Lung (tissue), 12 donors: Measurements from ENCODE around the gene MSX1. TPM values are rescaled to one million over a fixed set of nuclear protein-coding genes. Genes with fewer than 3 reads are reported as not detected.
A peak's percentile ranks its signal among the peaks of the same experiment; 100 is the strongest.

Experiments used
- ATAC-seq: fragments of 200-7000 bp; cut with Tn5 transposase; one replicate; pipeline ENCODE4 v1.9.1; 2020; ENCODE audit warnings: moderate number of reproducible peaks; ENCODE audit not compliant: insufficient read depth, low FRiP score
- DNase-seq, 3 donors: peaks; one replicate each; pipeline ENCODE4 v3.0.0-alpha.2; 2013 to 2017
- H3K27ac ChIP-seq, 2 donors: one replicate each; pipeline ENCODE4 v1.5.1; 2013; ENCODE audit warnings: mild to moderate bottlenecking in 2 of 2, moderate library complexity in 2 of 2, control low read depth in 1 of 2, inconsistent platforms in 1 of 2, low read depth in 1 of 2, low read length in 1 of 2
- H3K27me3 ChIP-seq, 3 donors: one replicate each; pipeline ENCODE4 v1.5.1; 2013; ENCODE audit warnings: low read length in 2 of 3; ENCODE audit not compliant: control insufficient read depth in 3 of 3, insufficient read depth in 3 of 3
- H3K36me3 ChIP-seq, 4 donors: one replicate each; pipeline ENCODE4 v1.5.1; 2013; ENCODE audit warnings: low read length in 4 of 4, mild to moderate bottlenecking in 1 of 4, moderate library complexity in 1 of 4; ENCODE audit not compliant: control insufficient read depth in 4 of 4, insufficient read depth in 4 of 4
- H3K4me1 ChIP-seq, 5 donors: one replicate each; pipeline ENCODE4 v1.5.1; 2013; ENCODE audit warnings: low read length in 5 of 5, mild to moderate bottlenecking in 2 of 5, moderate library complexity in 1 of 5; ENCODE audit not compliant: control insufficient read depth in 5 of 5, insufficient read depth in 5 of 5
- H3K4me3 ChIP-seq: one replicate; pipeline ENCODE4 v1.5.1; 2013; ENCODE audit warnings: mild to moderate bottlenecking, control low read depth, moderate library complexity
- H3K9ac ChIP-seq, 2 donors: one replicate each; pipeline ENCODE4 v1.5.1; 2013; ENCODE audit warnings: low read length in 2 of 2, control low read depth in 1 of 2; ENCODE audit not compliant: insufficient read depth in 1 of 2
- H3K9me3 ChIP-seq, 4 donors: one replicate each; pipeline ENCODE4 v1.5.1; 2013; ENCODE audit warnings: low read length in 3 of 4, mild to moderate bottlenecking in 1 of 4, moderate library complexity in 1 of 4; ENCODE audit not compliant: control insufficient read depth in 4 of 4, insufficient read depth in 3 of 4
- WGBS, 2 donors: extraction: QIAGEN DNeasy Blood & Tissue Kit; methylation state at CpG; one replicate each; pipeline ENCODE4 v1.1.7; 2013; 5-methylcytosine and 5-hydroxymethylcytosine counted together
- polyA plus RNA-seq, 2 donors: library from polyadenylated mRNA; stranded (reverse); fragments of 200-250 nt; gene quantifications; one replicate each; pipeline ENCODE4 v1.2.1, GENCODE V29; 2013
- total RNA-seq, 2 donors: library from RNA; depleted of rRNA in 1 of 2; stranded (reverse); fragments of >200 nt in 1 of 2; gene quantifications; one replicate each; pipeline ENCODE4 v1.2.1, GENCODE V29; 2014 to 2021
- TF ChIP-seq, protein P1 (sequence below): IDR thresholded peaks from 2 replicates; pipeline ENCODE4 v1.5.1; 2012; ENCODE audit warnings: mild to moderate bottlenecking; ENCODE audit errors: control extremely low read depth, extremely low read depth
- donor health status: control.
- donor health status: control.
- donor health status: Bipolar disorder and iron deficiency.
- donor health status: healthy.
- donor health status: DM: yes; HTN: yes; CAD: no.

Gene MSX1
- total and polyA plus RNA-seq, 4 donors = 0.82 to 4.0 (median 2.8) TPM

DNA sequence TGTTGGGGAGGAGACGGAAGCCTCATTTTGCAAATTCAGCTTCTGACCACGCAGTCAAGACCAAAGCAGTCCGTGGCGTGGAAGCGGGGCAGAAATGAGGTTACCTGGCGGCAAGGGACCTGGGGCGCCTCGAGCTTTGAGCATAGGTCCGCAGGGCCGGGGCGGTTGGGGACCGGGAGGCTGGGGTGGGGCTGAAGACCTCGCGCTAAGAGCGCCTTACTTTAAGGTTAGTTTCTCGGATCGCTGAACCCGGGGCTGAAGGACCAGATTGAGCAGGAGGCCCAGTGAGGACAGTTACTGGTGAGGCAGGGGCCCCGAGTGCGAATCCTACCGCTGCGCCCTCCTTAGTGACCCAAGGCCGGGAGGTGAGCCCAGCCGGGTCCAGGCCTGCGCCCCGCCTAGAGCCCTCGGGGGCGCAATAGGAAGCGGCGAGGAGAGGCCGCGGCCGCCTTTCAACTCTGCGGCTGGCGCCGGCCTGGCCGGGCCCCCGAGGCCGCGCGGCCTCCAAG is 7.5 kb downstream of the MSX1 start:
- H3K9ac ChIP-seq = no peak overlapping the region
- H3K4me3 ChIP-seq = no peak overlapping the region
- peaks cover 0 to 21% (median 15%) of the 10 kb centered on the region in 5 donors for H3K4me1 ChIP-seq
- H3K27me3 ChIP-seq = peaks cover 21 to 98% (median 90%) of the 10 kb centered on the region in 3 donors
- peaks cover 0 to 12% (median 0%) of the 10 kb centered on the region in 4 donors for H3K9me3 ChIP-seq
- TF ChIP-seq, protein P1, sequence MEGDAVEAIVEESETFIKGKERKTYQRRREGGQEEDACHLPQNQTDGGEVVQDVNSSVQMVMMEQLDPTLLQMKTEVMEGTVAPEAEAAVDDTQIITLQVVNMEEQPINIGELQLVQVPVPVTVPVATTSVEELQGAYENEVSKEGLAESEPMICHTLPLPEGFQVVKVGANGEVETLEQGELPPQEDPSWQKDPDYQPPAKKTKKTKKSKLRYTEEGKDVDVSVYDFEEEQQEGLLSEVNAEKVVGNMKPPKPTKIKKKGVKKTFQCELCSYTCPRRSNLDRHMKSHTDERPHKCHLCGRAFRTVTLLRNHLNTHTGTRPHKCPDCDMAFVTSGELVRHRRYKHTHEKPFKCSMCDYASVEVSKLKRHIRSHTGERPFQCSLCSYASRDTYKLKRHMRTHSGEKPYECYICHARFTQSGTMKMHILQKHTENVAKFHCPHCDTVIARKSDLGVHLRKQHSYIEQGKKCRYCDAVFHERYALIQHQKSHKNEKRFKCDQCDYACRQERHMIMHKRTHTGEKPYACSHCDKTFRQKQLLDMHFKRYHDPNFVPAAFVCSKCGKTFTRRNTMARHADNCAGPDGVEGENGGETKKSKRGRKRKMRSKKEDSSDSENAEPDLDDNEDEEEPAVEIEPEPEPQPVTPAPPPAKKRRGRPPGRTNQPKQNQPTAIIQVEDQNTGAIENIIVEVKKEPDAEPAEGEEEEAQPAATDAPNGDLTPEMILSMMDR = no peak
- H3K36me3 ChIP-seq = peaks cover 0 to 4% (median 0%) of the 10 kb centered on the region in 4 donors
- DNase-seq = peak in 1 of 3 donors; percentile 28
- 1 to 5% methylated on average over 27 to 41 of the region's 41 CpGs for WGBS, 2 donors
- ATAC-seq = no peak
- no peak overlapping the region for H3K27ac ChIP-seq

DNA sequence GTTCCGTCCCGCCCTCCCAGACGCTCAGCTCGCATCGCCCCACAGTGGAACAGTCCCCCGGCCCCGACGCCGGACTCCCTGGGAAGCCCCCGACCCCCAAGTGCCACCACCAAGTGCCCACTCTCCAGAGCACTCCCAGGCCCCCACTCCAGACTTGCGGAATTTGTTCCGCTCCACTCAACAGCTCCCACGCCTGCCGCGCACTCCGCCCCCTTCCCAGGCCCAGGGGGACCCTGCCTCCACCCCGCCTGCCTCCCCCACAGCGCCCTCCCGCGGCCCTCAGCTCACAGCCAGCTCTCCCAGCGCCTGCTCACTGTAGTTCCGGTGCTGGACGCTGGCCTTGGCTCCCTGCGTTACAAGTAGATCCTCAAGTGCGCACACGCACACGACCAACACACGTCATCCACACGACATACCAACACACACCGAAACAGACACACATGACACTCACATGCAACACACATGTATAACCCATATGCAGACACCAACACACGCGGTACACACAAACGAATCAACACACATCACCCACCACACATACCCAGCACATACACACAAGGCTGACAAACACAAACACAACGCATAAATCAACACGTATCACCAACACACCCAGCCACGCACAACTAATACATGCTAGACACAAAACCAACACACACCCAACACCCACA is 8.0 kb downstream of the MSX1 start:
- peak; percentile 75 to 84 (median 76) for DNase-seq
- Histone ChIP-seq H3K27me3 (peaks cover 22 to 98% (median 90%) of the 10 kb centered on the region in 3 donors), H3K4me1 (peaks cover 0 to 24% (median 15%) of the 10 kb centered on the region in 5 donors), H3K27ac (no peak overlapping the region), H3K4me3 (no peak overlapping the region), H3K9me3 (peaks cover 0 to 12% (median 0%) of the 10 kb centered on the region in 4 donors), H3K36me3 (peaks cover 0 to 4% (median 0%) of the 10 kb centered on the region in 4 donors), H3K9ac (no peak overlapping the region)
- ATAC-seq = no peak
- 6 to 10% methylated on average over 27 to 36 of the region's 36 CpGs for WGBS, 2 donors
- TF ChIP-seq, protein P1 = no peak

DNA sequence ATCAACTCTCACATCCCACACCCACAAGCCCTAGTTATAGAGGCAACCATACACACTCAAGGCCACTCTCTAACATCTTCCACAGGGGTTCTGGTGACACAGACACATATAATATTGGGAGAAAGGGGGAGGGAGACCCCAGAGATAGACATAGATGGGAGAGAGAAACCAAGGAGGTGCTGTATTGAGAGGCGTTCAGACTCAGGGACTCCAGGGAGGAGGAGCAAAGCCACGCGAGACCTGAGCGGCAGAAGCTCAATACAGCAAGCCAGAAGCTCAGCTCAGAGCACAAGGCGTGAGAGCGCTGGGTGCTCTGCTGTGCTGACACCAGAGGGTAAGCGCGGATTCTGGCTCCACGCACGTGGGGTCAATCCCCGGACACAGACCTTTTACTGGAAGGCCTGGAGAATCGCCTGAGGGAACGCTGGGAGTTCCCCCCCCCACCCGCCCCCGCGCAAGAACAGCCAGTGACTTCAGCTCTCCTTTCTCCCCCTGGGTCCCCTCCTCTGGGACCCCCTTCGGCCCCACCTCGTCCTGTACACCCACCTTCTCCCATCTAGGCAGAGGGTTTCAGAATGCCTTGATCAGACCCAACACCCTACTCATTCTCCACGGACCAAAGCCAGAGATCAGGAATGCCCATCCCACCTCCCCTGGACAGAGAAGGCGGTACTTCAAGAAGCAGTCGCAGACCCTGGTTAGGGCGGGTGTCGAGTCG is 8.7 kb downstream of the MSX1 start:
- peaks cover 0 to 24% (median 15%) of the 10 kb centered on the region in 5 donors for H3K4me1 ChIP-seq
- no peaks in the 10 kb centered on the region for H3K36me3 ChIP-seq
- H3K4me3 ChIP-seq = no peak overlapping the region
- no peak overlapping the region for H3K9ac ChIP-seq
- peaks cover 0 to 6% (median 0%) of the 10 kb centered on the region in 4 donors for H3K9me3 ChIP-seq
- TF ChIP-seq, protein P1 = no peak
- WGBS, 2 donors = 10 to 11% methylated on average over 18 to 24 of the region's 24 CpGs
- ATAC-seq (no peak), DNase-seq (peak in 1 of 3 donors; percentile 24)
- H3K27ac ChIP-seq = no peak overlapping the region
- H3K27me3 ChIP-seq = peaks cover 28 to 98% (median 91%) of the 10 kb centered on the region in 3 donors
